Neuron (in vitro differentiated cells): ENCODE results near the gene PSMB7.

Source experiments
- H2AFZ ChIP-seq: one replicate; pipeline ENCODE4 v1.6.1; 2013; ENCODE audit warnings: low read depth, mild to moderate bottlenecking, inconsistent platforms, low read length, moderate library complexity
- H3K27me3 ChIP-seq: one replicate; pipeline ENCODE4 v1.6.1; 2013; ENCODE audit warnings: low read length; ENCODE audit not compliant: insufficient read depth
- H3K36me3 ChIP-seq: one replicate; pipeline ENCODE4 v1.6.1; 2013; ENCODE audit warnings: low read length; ENCODE audit not compliant: insufficient read depth
- H3K4me1 ChIP-seq: one replicate; pipeline ENCODE4 v1.6.1; 2013; ENCODE audit warnings: low read length; ENCODE audit not compliant: insufficient read depth
- H3K4me3 ChIP-seq: 2 replicates; pipeline ENCODE4 v1.5.1; 2013; ENCODE audit warnings: mild to moderate bottlenecking, low read length, moderate library complexity
- H3K9me3 ChIP-seq: one replicate; pipeline ENCODE4 v1.6.1; 2013; ENCODE audit warnings: low read length

The PSMB7 gene

GRCh38 chr9:124394167-124394566, 21.1 kb downstream of the PSMB7 start:
- peaks cover 45% of the 10 kb centered on the region for H3K4me1 ChIP-seq
- H3K4me3 ChIP-seq = no peak overlapping the region
- no peak overlapping the region for H2AFZ ChIP-seq
- H3K36me3 ChIP-seq = peaks cover 3% of the 10 kb centered on the region
- H3K27me3 ChIP-seq = no peaks in the 10 kb centered on the region
- H3K9me3 ChIP-seq = no peaks in the 10 kb centered on the region

GRCh38 chr9:124392871-124393460, 22.3 kb downstream of the PSMB7 start:
- H3K36me3 ChIP-seq = peaks cover 3% of the 10 kb centered on the region
- no peaks in the 10 kb centered on the region for H3K9me3 ChIP-seq
- no peak overlapping the region for H2AFZ ChIP-seq
- H3K4me3 ChIP-seq = no peak overlapping the region
- H3K27me3 ChIP-seq = no peaks in the 10 kb centered on the region
- peaks cover 37% of the 10 kb centered on the region for H3K4me1 ChIP-seq

GRCh38 chr9:124392254-124392870, 22.9 kb downstream of the PSMB7 start:
- no peaks in the 10 kb centered on the region for H3K9me3 ChIP-seq
- H3K36me3 ChIP-seq = peaks cover 3% of the 10 kb centered on the region
- H3K4me1 ChIP-seq = peaks cover 36% of the 10 kb centered on the region
- H3K4me3 ChIP-seq = no peak overlapping the region
- H3K27me3 ChIP-seq = no peaks in the 10 kb centered on the region
- H2AFZ ChIP-seq = no peak overlapping the region

GRCh38 chr9:124390794-124391658, 24.2 kb downstream of the PSMB7 start:
- Histone ChIP-seq H3K36me3 (peaks cover 3% of the 10 kb centered on the region), H3K4me3 (no peak overlapping the region), H3K27me3 (no peaks in the 10 kb centered on the region), H3K4me1 (peaks cover 36% of the 10 kb centered on the region), H3K9me3 (no peaks in the 10 kb centered on the region), H2AFZ (no peak overlapping the region)

GRCh38 chr9:124389146-124389939, 25.9 kb downstream of the PSMB7 start:
- Histone ChIP-seq H3K4me3 (no peak overlapping the region), H3K36me3 (no peaks in the 10 kb centered on the region), H3K4me1 (peaks cover 40% of the 10 kb centered on the region), H2AFZ (no peak overlapping the region), H3K27me3 (no peaks in the 10 kb centered on the region), H3K9me3 (no peaks in the 10 kb centered on the region)

GRCh38 chr9:124388275-124389048, 26.8 kb downstream of the PSMB7 start:
- Histone ChIP-seq H3K4me3 (no peak overlapping the region), H3K4me1 (peaks cover 32% of the 10 kb centered on the region), H3K9me3 (no peaks in the 10 kb centered on the region), H3K36me3 (peaks cover 5% of the 10 kb centered on the region), H3K27me3 (no peaks in the 10 kb centered on the region), H2AFZ (no peak overlapping the region)

GRCh38 chr9:124386201-124386600, 29.0 kb downstream of the PSMB7 start:
- no peaks in the 10 kb centered on the region for H3K9me3 ChIP-seq
- no peaks in the 10 kb centered on the region for H3K27me3 ChIP-seq
- H3K4me1 ChIP-seq = peaks cover 26% of the 10 kb centered on the region
- H3K36me3 ChIP-seq = peaks cover 17% of the 10 kb centered on the region
- no peak overlapping the region for H2AFZ ChIP-seq
- H3K4me3 ChIP-seq = no peak overlapping the region

GRCh38 chr9:124385623-124386022, 29.6 kb downstream of the PSMB7 start:
- Histone ChIP-seq H3K27me3 (no peaks in the 10 kb centered on the region), H3K4me1 (peaks cover 20% of the 10 kb centered on the region), H3K4me3 (no peak overlapping the region), H3K36me3 (peaks cover 17% of the 10 kb centered on the region), H2AFZ (no peak overlapping the region), H3K9me3 (no peaks in the 10 kb centered on the region)

- no peak overlapping the region for H3K4me3 ChIP-seq
- peaks cover 19% of the 10 kb centered on the region for H3K36me3 ChIP-seq
- peaks cover 17% of the 10 kb centered on the region for H3K4me1 ChIP-seq
- no peaks in the 10 kb centered on the region for H3K27me3 ChIP-seq
- no peaks in the 10 kb centered on the region for H3K9me3 ChIP-seq
- no peak overlapping the region for H2AFZ ChIP-seq
These were observed 30.4 kb downstream of the PSMB7 start for GRCh38 chr9:124384846-124385245.

- peaks cover 22% of the 10 kb centered on the region for H3K36me3 ChIP-seq
- H3K4me1 ChIP-seq = peaks cover 17% of the 10 kb centered on the region
- no peaks in the 10 kb centered on the region for H3K27me3 ChIP-seq
- no peak overlapping the region for H2AFZ ChIP-seq
- no peak overlapping the region for H3K4me3 ChIP-seq
- H3K9me3 ChIP-seq = no peaks in the 10 kb centered on the region
These were observed 31.0 kb downstream of the PSMB7 start for GRCh38 chr9:124384210-124384609.

GRCh38 chr9:124381170-124381945, 33.9 kb downstream of the PSMB7 start:
- H3K4me1 ChIP-seq = peaks cover 17% of the 10 kb centered on the region
- H2AFZ ChIP-seq = no peak overlapping the region
- H3K27me3 ChIP-seq = no peaks in the 10 kb centered on the region
- no peaks in the 10 kb centered on the region for H3K9me3 ChIP-seq
- no peak overlapping the region for H3K4me3 ChIP-seq
- peaks cover 22% of the 10 kb centered on the region for H3K36me3 ChIP-seq
